Endodermal cell (in vitro differentiated cells): ENCODE measurements around the gene SVOPL. TPM values are rescaled to one million over a fixed set of nuclear protein-coding genes. Genes with fewer than 3 reads are reported as not detected.

Experiments
- DNase-seq: peaks from one replicate; pipeline ENCODE4 v3.0.0-alpha.2; 2017
- H3K27ac ChIP-seq: 2 replicates; pipeline ENCODE4 v1.5.1; 2013; ENCODE audit warnings: mild to moderate bottlenecking, low read depth, low read length, moderate library complexity
- H3K27me3 ChIP-seq: 2 replicates; pipeline ENCODE4 v1.6.1; 2013; ENCODE audit warnings: mild to moderate bottlenecking, low read length, moderate library complexity; ENCODE audit not compliant: insufficient read depth, control insufficient read depth, poor library complexity, severe bottlenecking
- H3K36me3 ChIP-seq: 2 replicates; pipeline ENCODE4 v1.7.0; 2013; ENCODE audit warnings: mild to moderate bottlenecking, low read length, moderate library complexity; ENCODE audit not compliant: control insufficient read depth, insufficient read depth
- H3K4me1 ChIP-seq: one replicate; pipeline ENCODE4 v1.7.0; 2013; ENCODE audit warnings: low read length; ENCODE audit not compliant: control insufficient read depth, insufficient read depth
- H3K4me3 ChIP-seq: 2 replicates; pipeline ENCODE4 v1.5.1; 2013; ENCODE audit warnings: mild to moderate bottlenecking, low read length, moderate library complexity
- H3K9ac ChIP-seq: 2 replicates; pipeline ENCODE4 v1.6.1; 2013; ENCODE audit warnings: mild to moderate bottlenecking, low read length, moderate library complexity; ENCODE audit not compliant: poor library complexity, severe bottlenecking; ENCODE audit errors: extremely low read depth
- H3K9me3 ChIP-seq: 2 replicates; pipeline ENCODE4 v1.6.1; 2013; ENCODE audit warnings: mild to moderate bottlenecking, low read length, moderate library complexity; ENCODE audit not compliant: control insufficient read depth
- H3K27ac Mint-ChIP-seq: 2 replicates; pipeline ENCODE4 v1.8.0; 2020; ENCODE audit warnings: mixed read lengths
- H3K27me3 Mint-ChIP-seq: 2 replicates; pipeline ENCODE4 v1.8.0; 2021; ENCODE audit warnings: mild to moderate bottlenecking, mixed read lengths; ENCODE audit not compliant: insufficient read depth
- H3K36me3 Mint-ChIP-seq: 2 replicates; pipeline ENCODE4 v1.8.0; 2020; ENCODE audit warnings: low read depth, mixed read lengths
- H3K4me1 Mint-ChIP-seq: 2 replicates; pipeline ENCODE4 v1.8.0; 2020; ENCODE audit warnings: mixed read lengths
- H3K4me3 Mint-ChIP-seq: 2 replicates; pipeline ENCODE4 v1.8.0; 2020; ENCODE audit warnings: mild to moderate bottlenecking, moderate library complexity, mixed read lengths
- H3K9me3 Mint-ChIP-seq: 2 replicates; pipeline ENCODE4 v1.8.0; 2020; ENCODE audit warnings: mild to moderate bottlenecking, mixed read lengths
- WGBS, 2 experiments: methylation state at CpG; one replicate each; pipeline versions ENCODE4 v1.1.5 to v1.1.7; 2013; ENCODE audit warnings: missing lambda C conversion rate in 2 of 2, mixed read lengths in 1 of 2; ENCODE audit not compliant: insufficient coverage in 1 of 2, insufficient read length in 1 of 2; 5-methylcytosine and 5-hydroxymethylcytosine counted together
- total RNA-seq, 2 donors: library from RNA; stranded (reverse); fragmentation: NEBNext Ultra II Directional in 1 of 2; extraction: Animal tissue kit (Norgen Biotek cat#: 25700) in 1 of 2; gene quantifications; 2 replicates in 1 of 2; 3 replicates in 1 of 2; pipeline ENCODE4 v1.2.1, GENCODE V29; 2021
- TF ChIP-seq, protein P1 (sequence below): fragments of 200-600 bp; sonication (generic); conservative IDR thresholded peaks from 2 replicates; pipeline ENCODE4 v1.5.0; 2021; ENCODE audit warnings: antibody characterized with exemption, mild to moderate bottlenecking

SVOPL gene
- total RNA-seq, 2 donors from 2014 or later: 0.86 to 0.95 TPM

DNA sequence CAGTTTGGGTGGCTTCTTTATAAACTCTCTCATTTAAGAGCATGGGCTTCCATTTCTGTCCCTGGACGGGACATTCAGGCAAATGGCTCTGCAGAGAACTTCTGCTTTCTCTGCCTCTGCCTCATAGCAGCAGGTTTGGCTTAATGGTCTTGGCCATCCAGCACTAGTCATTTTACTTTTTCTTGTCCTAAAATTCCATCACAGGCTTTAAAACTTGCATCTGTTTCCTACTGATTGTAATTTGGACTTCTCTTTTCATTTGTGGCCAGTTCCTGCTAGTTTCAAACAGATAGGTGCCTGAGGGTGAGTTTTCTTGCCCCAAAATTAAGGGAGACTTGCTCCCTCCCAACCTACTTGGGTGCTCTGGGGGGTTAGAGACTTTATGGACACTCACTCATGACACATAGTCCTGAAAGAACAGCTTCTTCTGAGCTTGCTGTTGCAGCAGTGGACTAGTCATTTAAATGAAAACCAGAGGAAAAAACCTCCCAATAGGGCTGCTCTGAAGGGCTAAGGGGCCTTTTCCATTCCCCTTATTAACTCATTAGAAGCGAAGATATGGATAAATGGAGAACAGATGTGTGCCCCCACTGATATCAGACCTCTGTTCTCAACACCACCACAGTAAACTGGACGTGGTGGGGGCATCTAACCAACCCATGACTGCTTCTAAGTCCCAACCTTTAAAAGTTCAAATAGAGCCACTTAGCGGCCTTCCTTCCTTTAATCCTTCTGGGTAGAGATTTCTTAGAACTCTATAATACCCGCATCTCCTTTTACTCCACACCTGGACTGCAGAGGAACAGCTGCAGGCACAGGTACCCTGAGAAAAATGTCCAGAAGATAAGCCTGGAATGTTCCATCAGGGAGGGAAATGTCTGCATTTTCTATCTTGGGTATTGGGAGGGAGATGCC lies 38.8 kb downstream of the SVOPL start:
- H3K36me3 ChIP-seq: no peaks in the 10 kb centered on the region
- no peaks in the 10 kb centered on the region for H3K4me1 ChIP-seq
- no peak overlapping the region for H3K4me3 ChIP-seq
- Mint-ChIP-seq H3K9me3 (peaks cover 14% of the 10 kb centered on the region), H3K4me3 (no peak overlapping the region), H3K27me3 (no peaks in the 10 kb centered on the region), H3K4me1 (peaks cover 16% of the 10 kb centered on the region), H3K27ac (no peak overlapping the region), H3K36me3 (peaks cover 2% of the 10 kb centered on the region)
- peaks cover 12% of the 10 kb centered on the region for H3K9me3 ChIP-seq
- H3K27me3 ChIP-seq: no peaks in the 10 kb centered on the region
- TF ChIP-seq, protein P1, sequence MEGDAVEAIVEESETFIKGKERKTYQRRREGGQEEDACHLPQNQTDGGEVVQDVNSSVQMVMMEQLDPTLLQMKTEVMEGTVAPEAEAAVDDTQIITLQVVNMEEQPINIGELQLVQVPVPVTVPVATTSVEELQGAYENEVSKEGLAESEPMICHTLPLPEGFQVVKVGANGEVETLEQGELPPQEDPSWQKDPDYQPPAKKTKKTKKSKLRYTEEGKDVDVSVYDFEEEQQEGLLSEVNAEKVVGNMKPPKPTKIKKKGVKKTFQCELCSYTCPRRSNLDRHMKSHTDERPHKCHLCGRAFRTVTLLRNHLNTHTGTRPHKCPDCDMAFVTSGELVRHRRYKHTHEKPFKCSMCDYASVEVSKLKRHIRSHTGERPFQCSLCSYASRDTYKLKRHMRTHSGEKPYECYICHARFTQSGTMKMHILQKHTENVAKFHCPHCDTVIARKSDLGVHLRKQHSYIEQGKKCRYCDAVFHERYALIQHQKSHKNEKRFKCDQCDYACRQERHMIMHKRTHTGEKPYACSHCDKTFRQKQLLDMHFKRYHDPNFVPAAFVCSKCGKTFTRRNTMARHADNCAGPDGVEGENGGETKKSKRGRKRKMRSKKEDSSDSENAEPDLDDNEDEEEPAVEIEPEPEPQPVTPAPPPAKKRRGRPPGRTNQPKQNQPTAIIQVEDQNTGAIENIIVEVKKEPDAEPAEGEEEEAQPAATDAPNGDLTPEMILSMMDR: no peak
- no peak overlapping the region for H3K9ac ChIP-seq
- WGBS, 2 experiments: 92 to 100% methylated on average over 2 to 5 of the region's 5 CpGs
- no peak overlapping the region for H3K27ac ChIP-seq
- DNase-seq: no peak

DNA sequence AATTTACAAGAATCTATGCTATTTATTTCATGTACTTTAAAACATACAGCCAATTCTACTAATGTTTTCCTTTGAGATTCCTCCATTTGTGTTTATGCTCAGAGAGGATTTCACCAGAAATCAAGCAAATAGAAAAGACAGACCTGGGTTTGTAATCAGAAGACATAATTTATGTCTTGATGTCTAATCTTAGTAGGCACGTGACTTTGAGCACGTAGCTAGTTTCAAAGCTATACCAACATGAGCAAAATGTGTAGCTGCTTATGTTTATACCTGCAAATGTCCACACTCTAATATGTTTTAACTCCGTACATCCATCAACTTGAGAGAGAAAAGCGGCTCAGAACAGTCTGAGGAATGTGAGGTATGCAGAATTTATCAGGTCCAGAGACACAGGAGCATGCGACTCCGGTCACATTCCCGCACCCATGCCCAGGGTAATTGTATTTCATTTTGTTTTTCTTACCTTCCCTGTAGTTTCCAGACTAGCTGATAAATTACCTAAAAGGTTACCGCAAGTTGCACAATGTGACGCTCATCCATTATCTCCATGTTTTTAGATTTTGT lies 40.0 kb downstream of the SVOPL start:
- Histone ChIP-seq H3K4me1 (no peaks in the 10 kb centered on the region), H3K9me3 (peaks cover 14% of the 10 kb centered on the region), H3K36me3 (no peaks in the 10 kb centered on the region), H3K27ac (no peak overlapping the region), H3K27me3 (no peaks in the 10 kb centered on the region), H3K9ac (no peak overlapping the region), H3K4me3 (no peak overlapping the region)
- no peak overlapping the region for H3K27ac Mint-ChIP-seq
- peaks cover 19% of the 10 kb centered on the region for H3K9me3 Mint-ChIP-seq
- peaks cover 2% of the 10 kb centered on the region for H3K36me3 Mint-ChIP-seq
- H3K4me3 Mint-ChIP-seq: no peak overlapping the region
- H3K27me3 Mint-ChIP-seq: no peaks in the 10 kb centered on the region
- DNase-seq: no peak
- peaks cover 16% of the 10 kb centered on the region for H3K4me1 Mint-ChIP-seq
- TF ChIP-seq, protein P1: no peak
- WGBS, 2 experiments: 78 to 87% methylated on average over 6 to 9 of the region's 9 CpGs

DNA sequence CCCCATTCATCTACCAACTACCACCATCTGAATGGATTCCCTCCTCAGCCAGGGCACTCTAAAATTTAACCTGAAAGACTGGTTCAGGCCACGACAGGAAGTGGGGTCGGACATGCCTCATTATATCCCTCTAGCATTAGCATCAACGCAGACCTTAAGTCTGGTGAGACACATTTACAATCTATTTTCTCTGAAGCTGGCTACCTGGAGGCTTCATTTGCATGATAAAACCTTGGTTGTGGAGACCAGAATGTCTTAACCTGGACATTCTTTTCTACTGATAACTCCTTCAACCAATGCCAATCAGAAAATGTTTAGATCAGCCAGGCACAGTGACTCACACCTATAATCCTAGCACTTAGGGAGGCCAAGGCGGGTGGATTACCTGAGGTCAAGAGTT lies 42.3 kb downstream of the SVOPL start:
- no peaks in the 10 kb centered on the region for H3K4me1 ChIP-seq
- 85 to 94% methylated on average over 4 of the region's 4 CpGs for WGBS, 2 experiments
- no peak for DNase-seq
- H3K27me3 ChIP-seq: no peaks in the 10 kb centered on the region
- no peaks in the 10 kb centered on the region for H3K27me3 Mint-ChIP-seq
- H3K36me3 ChIP-seq: no peaks in the 10 kb centered on the region
- H3K4me1 Mint-ChIP-seq: peaks cover 13% of the 10 kb centered on the region
- H3K27ac ChIP-seq: no peak overlapping the region
- H3K27ac Mint-ChIP-seq: no peak overlapping the region
- H3K36me3 Mint-ChIP-seq: peaks cover 4% of the 10 kb centered on the region
- TF ChIP-seq, protein P1: no peak
- H3K4me3 ChIP-seq: no peak overlapping the region
- H3K9me3 Mint-ChIP-seq: peaks cover 28% of the 10 kb centered on the region
- peaks cover 28% of the 10 kb centered on the region for H3K9me3 ChIP-seq
- no peak overlapping the region for H3K9ac ChIP-seq
- no peak overlapping the region for H3K4me3 Mint-ChIP-seq
